Suppressor macrophage (primary cell): ENCODE measurements around the gene OR4E2.
"Not testable (repeated sequence)": the region's sequence is repeated elsewhere in the genome, so short reads cannot be mapped to it uniquely, and the experiment has no call there.

Source experiments
- DNase-seq, 4 experiments: peaks; one replicate each; pipeline ENCODE4 v3.0.0-alpha.2; 2020 to 2022

Gene OR4E2

GRCh38 chr14:21697662-21698061 lies 44.0 kb downstream of the OR4E2 start:
- DNase-seq, result not testable (repeated sequence)

GRCh38 chr14:21698538-21698937 lies 44.9 kb downstream of the OR4E2 start:
- not testable (repeated sequence) for DNase-seq

- no peak for DNase-seq
These were observed 45.9 kb downstream of the OR4E2 start for GRCh38 chr14:21699551-21699950.

- no peak for DNase-seq
These were observed 48.7 kb downstream of the OR4E2 start for GRCh38 chr14:21702316-21702715.

- no peak for DNase-seq
These were observed 50.0 kb downstream of the OR4E2 start for GRCh38 chr14:21703357-21704326.

- no peak for DNase-seq
These were observed 50.7 kb downstream of the OR4E2 start for GRCh38 chr14:21704338-21704737.

- peak; percentile 43 to 68 (median 52) for DNase-seq
These were observed 57.8 kb downstream of the OR4E2 start for GRCh38 chr14:21711360-21711961.

GRCh38 chr14:21712036-21712435 lies 58.4 kb downstream of the OR4E2 start:
- DNase-seq, result no peak

GRCh38 chr14:21714318-21714929 lies 60.8 kb downstream of the OR4E2 start:
- DNase-seq, result peak in 1 of 4 experiments; percentile 3
